Coronary artery (tissue), 2 donors: ENCODE data around the gene HS6ST2.
"Not testable (repeated sequence)": the region's sequence is repeated elsewhere in the genome, so short reads cannot be mapped to it uniquely, and the experiment has no call there.

Source experiments
- DNase-seq: peaks from one replicate; pipeline ENCODE4 v3.0.0-alpha.2; 2017; ENCODE audit warnings: low spot score
- H3K27ac ChIP-seq, 2 donors: fragments of 200-600 bp; sonication (generic); one replicate each; pipeline ENCODE4 v1.5.1; 2016 to 2019
- H3K4me3 ChIP-seq: fragments of 200-600 bp; sonication (generic); 2 replicates; pipeline ENCODE4 v1.5.1; 2016; ENCODE audit warnings: mild to moderate bottlenecking, moderate library complexity
- TF ChIP-seq, protein P1 (sequence below): fragments of 200-600 bp; sonication (generic); IDR thresholded peaks from one replicate; pipeline ENCODE4 v1.5.1; 2019; ENCODE audit warnings: antibody characterized with exemption

Gene HS6ST2

DNA sequence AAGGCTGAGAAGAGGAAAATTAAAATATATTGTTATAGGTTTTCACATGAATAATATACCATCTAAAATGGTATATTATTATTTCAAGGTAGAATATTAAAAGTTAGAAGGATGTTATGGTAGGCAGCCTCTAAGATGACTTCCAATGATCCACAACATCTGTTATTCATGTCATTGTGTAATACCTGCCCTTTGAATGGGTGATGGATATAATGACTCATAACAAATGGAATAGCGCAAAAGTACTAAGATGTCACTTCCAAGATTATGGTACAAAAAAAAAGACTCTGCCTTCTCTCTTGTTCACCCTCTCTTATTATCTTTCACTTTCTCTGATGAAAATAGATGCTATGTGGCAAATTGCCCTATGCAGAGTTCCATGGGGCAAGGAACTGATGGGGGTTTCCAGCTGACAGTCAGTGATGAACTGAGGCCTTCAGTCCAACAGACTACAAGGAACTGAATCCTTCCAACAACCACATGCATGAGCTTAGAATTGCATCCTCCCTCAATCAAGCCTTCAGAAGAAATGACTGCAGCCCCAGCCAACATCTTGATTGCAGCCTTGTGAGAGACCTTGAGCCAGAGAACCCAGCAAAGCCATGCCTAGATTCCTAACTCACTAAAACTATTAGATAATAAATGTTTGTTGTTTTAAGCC is 57.7 kb downstream of the HS6ST2 start:
- H3K4me3 ChIP-seq = no peak overlapping the region

DNA sequence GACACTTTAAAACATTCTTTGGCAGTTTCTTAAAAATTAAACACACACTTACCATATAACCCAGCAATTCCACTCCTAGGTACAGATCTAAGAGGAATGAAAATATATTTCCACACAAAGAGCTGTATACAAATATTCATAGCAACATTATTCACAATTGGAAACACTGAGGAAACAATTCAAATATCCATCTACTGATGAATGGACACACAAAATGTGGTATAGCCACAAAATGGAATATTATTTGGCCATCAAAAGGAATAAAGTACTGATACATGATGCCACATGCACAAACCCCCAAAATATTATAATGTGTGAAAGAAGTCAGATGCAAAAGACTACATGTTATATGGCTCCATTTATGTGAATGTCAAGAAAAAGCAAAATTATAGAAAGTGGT is 70.9 kb downstream of the HS6ST2 start:
- no peak for DNase-seq
- TF ChIP-seq, protein P1, sequence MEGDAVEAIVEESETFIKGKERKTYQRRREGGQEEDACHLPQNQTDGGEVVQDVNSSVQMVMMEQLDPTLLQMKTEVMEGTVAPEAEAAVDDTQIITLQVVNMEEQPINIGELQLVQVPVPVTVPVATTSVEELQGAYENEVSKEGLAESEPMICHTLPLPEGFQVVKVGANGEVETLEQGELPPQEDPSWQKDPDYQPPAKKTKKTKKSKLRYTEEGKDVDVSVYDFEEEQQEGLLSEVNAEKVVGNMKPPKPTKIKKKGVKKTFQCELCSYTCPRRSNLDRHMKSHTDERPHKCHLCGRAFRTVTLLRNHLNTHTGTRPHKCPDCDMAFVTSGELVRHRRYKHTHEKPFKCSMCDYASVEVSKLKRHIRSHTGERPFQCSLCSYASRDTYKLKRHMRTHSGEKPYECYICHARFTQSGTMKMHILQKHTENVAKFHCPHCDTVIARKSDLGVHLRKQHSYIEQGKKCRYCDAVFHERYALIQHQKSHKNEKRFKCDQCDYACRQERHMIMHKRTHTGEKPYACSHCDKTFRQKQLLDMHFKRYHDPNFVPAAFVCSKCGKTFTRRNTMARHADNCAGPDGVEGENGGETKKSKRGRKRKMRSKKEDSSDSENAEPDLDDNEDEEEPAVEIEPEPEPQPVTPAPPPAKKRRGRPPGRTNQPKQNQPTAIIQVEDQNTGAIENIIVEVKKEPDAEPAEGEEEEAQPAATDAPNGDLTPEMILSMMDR = no peak
- no peak overlapping the region for H3K4me3 ChIP-seq
- H3K27ac ChIP-seq = no peak overlapping the region

More for the DNA sequence above, 57.7 kb downstream of the HS6ST2 start:
- TF ChIP-seq, protein P1 = no peak
- H3K27ac ChIP-seq = no peak overlapping the region
- DNase-seq = no peak

DNA sequence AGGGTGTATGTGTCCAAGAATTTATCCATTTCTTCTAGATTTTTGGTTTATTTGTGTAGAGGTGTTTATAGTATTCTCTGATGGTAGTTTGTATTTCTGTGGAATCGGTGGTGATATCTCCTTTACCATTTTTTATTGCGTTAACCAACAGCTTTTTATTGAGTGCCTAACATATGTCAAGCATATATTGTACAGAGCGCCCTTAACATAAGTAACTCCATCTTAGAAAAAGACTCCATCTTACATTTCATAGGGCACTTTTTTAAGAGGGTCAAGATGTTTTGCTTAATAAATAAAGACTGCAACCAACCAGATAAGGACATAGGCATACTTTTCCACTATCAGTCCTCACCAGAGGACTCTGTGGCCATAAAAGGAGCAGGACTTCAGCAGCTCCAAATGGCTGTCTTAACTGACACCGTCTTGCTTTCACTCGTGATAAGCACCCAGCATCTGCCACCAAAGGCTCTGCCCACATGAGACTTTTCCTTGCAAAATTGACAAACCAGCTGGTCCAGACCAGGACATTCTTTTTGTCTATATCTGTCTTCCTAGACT is 75.0 kb downstream of the HS6ST2 start:
- DNase-seq = no peak
- Histone ChIP-seq H3K27ac (no peak overlapping the region), H3K4me3 (no peak overlapping the region)
- TF ChIP-seq, protein P1 = no peak

DNA sequence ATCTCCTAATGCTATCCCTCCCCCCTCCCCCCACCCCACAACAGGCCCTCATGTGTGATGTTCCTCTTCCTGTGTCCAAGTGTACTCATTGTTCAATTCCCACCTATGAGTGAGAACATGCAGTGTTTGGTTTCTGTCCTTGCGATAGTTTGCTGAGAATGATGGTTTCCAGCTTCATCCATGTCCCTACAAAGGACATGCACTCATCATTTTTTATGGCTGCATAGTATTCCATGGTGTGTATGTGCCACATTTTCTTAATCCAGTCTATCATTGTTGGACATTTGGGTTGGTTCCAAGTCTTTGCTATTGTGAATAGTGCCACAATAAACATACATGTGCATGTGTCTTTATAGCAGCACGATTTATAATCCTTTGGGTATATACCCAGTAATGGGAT is 77.7 kb downstream of the HS6ST2 start:
- DNase-seq, H3K4me3 ChIP-seq, H3K27ac ChIP-seq: not testable (repeated sequence)

DNA sequence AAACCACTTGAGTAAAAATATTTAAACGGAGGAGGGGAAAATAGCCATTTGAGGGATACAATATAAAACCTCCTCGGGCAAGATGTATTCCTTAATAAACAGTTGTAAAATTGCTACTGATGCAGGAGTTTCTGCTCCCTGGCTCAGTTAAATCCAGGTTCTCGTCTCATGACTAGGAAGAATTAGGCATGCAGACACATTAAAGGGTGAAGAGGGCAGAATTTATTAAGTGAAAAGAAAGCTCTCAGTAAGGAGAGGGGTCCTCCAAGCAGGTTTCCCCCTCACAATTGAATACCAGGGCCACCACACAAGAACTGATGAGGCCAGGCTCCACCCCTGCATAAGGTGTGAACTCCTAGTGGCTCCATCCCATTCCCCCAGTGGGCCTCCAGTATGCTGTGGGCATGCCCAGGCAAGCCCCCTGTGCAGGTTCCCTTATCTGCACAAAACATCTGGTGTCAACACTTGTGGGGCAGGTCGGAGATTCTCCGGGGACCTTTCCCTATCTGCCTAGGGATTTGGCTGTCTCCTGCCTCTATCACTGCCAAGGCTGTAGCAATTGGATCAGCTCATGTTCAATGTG is 80.4 kb downstream of the HS6ST2 start:
- TF ChIP-seq, protein P1 = no peak
- no peak for DNase-seq
- no peak overlapping the region for H3K27ac ChIP-seq
- H3K4me3 ChIP-seq = no peak overlapping the region

GRCh38 chrX:132876523-132877338 is 81.7 kb downstream of the HS6ST2 start:
- no peak overlapping the region for H3K4me3 ChIP-seq
- TF ChIP-seq, protein P1 = no peak
- no peak for DNase-seq

More at GRCh38 chrX:132876523-132877338, 81.7 kb downstream of the HS6ST2 start:
- H3K27ac ChIP-seq = no peak overlapping the region
